CD4-positive, alpha-beta T cell treated with Interferon gamma for 1 hour (primary cell): Measurements from ENCODE around the gene THOC1.

Source experiments
- DNase-seq: peaks from one replicate; pipeline ENCODE4 v3.0.0-alpha.2; 2020

Gene THOC1

DNA sequence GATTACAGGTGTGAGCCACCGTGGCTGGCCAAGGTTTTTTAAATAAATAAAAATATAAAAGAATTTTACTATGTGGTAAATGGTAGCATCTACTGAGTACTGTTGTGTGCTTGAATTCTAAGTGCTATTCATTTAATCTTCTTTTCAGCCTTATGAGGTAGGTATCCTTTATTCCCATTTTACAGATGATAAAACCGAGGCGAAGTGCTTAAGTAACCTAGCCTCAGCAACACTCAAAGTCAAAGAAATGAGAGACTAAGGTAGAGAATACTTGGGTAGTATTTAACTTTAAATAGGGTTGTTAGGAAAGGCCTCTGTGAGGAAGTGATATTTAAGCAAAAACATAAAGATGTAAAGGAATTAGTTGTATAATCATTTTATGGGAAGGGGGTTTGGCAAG is 5.7 kb upstream of the THOC1 start:
- no peak for DNase-seq

DNA sequence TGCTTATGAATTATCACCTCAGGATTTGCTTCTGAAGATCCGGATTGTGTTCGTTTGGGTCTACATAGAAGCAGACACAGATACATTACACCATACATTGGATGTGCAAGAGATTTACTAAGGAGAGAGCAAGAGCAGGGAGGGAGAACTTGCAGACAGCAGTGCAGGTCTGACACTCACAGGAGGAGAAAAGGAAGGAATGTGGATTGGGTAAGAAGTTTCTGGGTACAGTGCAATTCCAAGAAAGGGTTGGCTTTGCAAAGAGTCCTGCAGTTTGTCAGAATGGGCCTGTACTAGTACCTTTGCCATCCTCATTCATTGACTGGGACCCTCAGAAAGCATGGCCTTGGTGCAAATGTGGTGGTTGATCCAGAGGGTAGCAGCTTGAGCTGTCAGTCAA is 4.8 kb upstream of the THOC1 start:
- no peak for DNase-seq

DNA sequence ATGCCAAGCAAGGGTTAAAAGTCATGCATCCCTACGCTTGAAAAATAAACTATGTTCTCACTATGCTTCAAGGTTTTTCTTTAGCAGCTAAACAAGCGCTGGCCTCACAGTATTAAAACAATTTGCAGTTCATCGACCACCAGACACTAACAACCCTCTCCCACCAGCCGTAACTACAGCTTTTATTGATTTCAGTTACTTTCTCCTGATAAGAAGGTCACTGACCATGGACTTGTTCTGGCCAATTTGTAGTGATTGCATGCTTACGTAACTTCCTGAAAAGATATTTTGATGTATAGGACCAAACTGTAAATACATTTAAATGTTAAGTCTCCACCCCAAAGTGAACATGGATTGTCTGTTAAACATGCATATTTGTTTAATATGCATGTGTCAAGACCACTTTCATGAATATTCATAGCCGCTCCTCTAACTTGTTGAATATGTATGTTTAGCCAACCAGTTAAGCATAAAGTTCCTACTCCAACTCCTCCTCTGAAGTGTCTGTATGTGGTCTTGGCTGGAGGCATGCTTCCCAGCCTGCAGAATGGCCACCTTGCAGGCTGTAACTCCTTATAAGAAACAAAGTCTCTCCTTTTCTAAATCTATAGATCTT is 1.7 kb upstream of the THOC1 start:
- DNase-seq, result no peak

DNA sequence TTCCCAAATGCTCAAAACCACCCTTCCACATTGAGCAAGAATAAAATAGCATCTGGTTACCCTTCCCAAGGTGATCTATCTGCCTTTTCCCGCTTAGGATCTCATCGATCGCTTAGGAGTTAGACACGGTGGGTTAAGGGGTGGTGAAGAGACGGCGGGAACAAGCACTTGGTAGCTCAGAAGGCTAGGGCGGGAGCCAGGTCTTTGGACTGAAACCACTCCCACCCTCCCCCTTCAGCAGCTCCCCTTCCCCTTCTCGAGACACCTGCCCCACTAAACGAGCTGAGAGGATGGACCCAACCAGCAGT is 513 bp downstream of the THOC1 start:
- DNase-seq, result no peak

DNA sequence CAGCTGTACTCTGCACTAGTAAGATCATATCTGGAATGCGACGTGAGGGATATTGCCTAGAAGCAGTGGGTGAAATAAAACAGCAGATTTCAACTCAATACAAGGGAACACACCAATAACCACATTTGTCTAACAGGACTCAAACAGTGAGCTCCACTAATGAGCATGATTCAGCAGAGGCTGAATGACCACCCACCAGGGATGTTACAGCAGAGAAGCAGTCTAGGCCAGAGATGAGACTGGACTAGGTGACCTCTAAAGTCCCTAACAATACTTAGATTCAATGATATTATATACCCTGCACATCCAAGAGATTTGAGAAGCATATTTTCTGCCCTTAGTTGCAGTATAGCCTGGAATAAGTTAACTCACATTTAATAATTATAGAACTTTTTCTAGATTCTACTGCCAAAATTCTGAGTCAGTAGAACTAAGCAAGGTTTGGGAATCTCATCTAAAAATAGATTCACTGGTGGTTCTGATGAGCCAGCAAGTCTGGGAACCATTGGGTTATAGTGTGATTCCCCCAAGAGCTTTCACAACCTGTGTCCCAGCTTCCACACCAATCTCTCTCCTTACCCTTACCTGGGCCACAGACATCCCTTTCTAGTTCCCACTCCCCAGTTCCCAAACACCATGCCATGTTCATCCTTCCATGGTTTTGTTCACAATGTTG is 6.3 kb downstream of the THOC1 start:
- no peak for DNase-seq

DNA sequence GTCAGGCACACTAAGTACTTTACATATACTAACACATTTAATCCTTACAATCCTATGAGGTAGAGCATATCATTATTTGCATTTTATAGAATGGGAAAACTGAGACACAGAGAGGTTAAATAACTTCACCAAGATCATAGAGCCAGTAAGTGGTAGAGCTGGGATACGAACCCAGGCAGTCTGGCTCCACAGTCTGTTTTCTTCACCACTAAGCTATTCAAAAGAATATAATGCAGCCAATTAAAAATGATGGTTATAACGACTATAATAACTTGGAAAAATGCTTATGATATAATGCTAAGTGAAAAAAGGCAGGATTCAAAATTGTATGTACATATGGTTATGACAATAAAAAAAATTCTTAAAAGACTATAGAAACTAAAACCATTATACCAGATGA is 7.3 kb downstream of the THOC1 start:
- DNase-seq, result no peak

DNA sequence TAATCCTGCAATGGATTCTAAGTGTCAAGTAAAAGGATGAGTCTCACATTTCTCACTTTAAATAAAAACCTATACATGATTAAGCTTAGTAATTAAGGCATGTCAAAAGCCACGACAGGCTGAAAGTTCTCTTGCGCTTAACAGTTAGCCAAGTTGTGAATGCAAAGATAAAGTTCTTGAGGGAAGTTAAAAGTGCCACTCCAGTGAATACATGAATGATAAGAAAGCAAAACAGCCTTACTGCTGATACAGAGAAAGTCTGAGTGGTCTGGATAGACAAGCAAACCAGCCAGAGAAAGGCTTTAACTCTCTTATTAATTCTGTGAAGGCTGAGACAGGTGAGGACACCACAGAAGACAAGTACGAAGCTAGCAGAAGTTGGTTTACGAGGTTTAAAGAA is 12.7 kb downstream of the THOC1 start:
- no peak for DNase-seq

DNA sequence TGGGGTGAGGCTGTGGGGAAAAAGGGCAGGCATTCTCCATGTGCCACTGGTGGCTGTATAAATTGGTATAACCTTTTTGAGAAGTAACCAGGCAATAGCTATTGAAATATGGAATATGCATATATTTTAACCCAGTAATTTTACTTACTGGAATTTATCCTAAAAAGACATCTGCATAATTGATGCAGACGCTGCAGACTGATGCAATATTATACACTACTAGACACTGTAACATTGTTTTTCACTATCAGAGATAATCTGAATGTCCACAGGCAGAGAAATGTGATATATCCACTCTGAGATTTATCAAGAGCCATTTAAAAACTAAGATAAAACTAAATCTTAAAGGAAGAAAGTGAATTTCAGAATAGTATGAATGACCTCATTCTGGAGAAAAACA is 14.7 kb downstream of the THOC1 start:
- DNase-seq, result no peak

DNA sequence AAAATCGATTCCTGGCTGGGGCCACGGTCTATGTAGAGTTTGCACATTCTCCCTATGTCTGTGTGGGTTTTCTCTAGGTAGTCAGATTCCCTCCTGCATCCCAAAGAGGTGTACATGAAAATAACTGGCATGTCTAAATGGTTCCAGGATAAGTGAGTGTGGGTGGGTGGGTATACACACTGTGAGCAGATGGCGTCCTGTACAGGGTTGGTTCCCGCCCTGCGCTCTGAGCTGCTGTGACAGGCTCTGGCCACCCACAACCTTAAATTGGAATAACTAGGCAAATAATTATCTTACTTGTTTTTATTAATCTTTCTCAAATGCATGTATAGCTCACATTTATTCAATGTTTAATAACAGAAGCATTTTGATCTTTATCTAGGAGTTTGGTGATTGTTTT is 16.3 kb downstream of the THOC1 start:
- DNase-seq, result no peak

DNA sequence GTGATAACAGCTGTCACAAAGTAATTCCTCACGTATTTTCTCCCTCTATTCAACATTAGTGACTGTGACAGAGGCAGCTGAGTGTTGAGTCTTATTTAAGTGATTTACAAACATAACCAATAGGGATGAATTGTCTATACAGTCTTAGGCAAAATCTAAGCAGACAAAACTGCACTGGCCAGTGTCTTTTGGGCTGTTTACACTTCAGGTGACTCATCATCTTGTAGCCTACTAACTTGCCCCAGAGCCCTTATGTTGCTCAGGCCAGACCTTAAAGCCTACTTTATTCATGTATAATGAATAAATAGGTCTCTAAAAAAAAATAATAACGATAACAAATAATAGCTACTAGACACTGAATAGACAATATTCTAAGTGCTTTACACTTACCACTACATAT is 17.2 kb downstream of the THOC1 start:
- DNase-seq, result no peak

DNA sequence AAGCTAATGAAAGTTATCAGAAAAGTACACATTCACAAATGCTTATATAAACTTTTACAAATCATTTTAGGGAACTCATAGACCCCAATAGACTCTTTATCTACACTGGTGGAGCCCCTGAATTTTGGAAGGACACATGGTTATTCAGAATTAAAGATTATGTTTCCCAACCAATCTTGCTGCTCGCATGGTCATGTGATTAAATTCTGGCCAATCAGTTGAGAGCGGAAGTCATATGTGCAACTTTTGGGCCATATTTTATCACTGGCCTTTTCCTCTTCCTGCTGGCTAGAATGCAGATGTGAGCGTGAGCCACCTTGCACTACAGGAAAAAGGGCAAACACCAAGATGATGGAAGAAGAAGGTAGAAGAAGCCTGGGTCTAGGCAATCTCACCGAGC is 19.8 kb downstream of the THOC1 start:
- DNase-seq, result no peak

DNA sequence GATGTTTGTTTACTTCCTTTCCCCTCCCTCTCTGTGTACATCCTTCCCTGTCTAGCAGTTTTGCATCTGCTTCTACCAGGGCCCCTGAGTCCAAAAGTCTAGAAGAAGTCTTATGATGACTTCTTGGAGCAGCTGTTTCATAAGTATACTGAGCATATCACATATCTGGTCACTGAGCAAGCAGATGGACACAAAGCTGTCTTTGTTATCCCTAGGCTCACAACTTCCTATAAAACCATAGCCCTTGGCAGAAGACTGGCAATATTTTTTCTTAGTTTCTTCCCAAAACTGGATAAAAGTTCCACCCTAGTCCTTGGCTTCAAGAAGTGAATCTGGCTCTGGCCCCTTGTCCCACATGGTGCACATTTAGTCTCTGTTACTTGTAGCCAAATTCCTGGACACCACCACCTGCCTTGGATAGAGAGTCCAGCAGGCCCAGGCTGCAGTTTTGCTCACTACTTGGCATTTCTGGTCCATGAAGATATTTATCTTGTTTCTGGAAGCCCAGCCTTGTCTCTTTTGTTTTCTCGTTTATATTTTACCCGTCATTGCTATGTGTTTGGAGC is 22.5 kb downstream of the THOC1 start:
- no peak for DNase-seq

DNA sequence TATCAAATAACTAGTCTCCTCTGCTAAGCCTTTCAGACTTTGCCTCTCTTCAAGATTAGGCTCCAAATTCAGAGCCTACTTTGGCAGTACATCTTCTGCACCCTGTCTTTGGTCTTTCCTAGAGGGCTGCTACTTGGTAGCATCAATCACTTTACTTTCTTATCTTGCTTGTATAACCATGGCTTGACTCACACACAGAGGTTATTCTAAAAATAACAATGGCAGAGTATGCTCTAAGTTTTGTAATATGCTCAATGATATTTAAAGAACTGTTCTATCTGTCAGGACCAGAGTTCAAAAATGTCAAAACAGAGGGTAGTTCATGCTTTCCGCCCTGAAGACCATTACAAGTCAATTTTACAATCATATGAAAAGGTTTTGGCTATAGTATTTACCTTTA is 27.7 kb downstream of the THOC1 start:
- DNase-seq, result no peak

DNA sequence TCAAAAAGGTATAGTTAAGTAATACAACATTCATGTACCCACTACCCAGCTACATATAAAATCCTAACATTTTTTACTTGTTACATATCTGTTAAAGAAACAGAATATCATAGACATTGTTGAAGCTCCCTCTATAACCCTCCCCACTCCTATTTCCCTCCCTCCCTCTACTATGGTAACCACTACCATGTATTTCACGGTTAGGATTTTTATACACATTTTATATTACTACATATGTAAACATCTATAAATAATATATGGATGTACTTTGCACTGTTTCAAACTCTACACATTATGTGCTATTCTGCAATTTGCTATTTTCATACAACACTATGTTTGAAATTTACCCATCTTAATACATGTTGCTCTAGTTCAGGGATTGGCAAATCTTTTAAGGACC is 36.3 kb downstream of the THOC1 start:
- no peak for DNase-seq

DNA sequence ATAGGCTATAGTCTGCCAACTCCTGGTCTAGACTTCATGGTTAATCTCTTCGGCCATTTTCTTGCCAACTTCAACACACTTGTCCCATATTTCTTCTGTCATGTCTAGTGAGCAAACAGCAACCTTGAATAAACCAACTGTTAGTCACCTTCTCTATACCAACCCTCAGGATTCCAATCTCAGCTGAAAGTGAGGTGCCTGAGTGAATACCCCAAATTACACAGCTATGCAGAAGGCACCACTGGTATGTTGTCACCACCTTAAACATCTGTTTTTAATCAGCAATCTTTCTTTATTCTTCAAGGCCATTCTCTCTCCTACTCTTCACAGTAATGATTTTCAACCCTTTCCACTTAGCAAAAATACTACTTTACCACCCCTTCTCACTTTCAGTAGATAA is 39.3 kb downstream of the THOC1 start:
- no peak for DNase-seq

DNA sequence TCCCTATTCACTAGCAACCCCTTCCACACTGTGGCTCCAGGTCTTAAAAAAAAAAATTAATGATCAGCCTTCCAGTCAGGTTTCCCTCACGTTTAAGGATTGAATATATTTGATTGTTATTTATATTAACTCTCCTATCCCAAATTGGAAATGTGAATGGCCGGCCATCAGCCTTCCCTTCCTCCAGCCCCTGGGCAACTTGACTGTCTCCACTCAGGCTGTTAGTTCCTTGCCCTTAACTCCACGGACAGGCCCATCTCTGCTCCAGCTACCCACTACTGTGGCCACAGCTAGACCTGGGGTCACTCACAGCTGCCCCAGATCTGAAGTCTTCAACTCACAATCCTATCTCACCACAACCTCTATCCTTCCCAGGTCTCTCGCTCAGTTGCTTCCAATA is 39.9 kb downstream of the THOC1 start:
- no peak for DNase-seq

DNA sequence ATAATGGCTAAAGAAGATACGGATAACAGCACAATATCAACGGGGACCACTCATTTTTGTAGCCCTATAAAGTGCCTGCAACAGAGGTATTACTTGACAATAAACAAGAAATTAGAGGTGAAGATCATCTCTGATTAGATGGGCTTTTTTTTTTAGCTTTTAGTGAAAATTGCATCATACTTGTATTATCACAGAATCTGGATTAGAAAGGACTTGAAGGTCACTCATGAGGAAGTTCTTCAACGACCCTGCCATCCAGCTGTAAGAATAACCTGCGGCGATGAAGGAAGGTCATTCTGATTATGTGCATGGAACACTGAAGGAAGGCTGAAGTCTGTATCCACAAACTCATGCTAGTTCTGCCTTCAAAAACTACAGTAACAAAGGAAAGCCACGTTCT is 40.5 kb downstream of the THOC1 start:
- no peak for DNase-seq

DNA sequence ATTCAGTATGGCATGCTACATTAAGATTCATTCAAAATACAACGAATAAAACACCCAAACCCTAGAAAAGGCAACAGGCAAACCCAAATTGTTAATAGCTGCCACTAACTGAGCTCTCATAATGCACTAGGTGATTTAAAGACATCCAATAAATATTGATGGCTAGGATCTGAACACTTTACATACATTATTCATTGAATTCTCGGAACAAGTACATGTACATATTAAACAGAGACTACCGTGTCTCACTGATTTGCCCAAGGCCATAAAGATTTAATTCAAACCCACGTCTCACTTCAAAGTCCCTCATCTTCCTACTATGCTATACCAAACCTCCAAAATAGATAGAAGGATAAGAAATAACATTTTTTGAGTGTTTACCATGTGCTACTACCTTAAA is 42.1 kb downstream of the THOC1 start:
- DNase-seq, result no peak

DNA sequence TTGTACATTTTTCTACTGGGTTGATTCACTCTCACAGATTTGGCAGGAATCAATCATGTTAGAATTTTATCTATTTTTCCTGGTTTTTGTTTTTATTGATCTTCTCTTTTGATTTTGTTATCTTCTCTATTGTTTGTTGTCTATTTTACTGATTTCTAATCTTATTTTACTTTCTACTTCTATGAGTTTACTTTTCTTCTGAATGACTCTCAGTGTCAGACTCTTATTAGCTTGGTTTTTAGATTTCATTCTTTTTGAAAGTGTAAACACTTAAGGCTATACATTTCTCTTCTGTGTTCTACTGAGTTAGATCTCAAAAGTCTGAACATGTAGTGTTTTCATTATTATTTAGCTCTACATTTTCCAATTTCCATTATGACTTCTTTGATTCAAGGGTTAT is 47.1 kb downstream of the THOC1 start:
- no peak for DNase-seq

DNA sequence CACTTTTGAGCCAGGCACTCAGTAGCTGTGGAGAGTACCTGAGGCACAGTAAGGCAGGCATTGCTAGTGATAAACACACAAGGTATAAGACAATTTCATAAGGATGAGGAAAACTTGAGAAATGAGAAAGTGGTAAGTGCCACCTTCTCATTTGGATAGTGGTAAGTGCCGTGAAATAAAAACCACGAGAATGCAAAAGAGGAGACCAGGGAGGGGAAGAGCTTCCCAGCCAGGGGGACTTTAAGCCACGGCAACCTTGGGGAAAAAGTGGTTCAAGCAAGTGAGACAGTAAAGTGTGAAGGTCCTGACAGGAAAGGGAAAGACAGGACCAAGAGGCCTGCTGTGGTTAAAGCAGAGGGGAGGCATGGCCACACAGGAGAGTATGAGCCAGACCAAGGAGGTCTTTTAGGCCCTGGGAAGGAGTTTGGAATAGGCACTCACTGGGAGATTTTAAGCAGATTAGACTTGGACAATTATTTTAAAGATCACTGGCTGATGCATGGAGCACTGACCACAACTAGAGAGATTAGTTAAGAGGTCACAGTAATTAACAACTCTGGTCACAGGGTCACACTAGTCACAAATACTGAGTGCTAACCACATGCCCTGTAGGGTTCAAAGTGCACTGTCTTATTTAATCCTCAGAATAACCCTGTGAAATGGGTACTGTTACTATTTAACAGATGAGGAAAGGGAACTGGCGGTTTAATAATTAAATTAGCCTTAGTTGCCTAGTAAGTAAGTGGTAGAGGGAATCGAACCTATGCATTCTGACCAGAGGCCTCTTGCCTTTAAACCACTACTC is 50.1 kb downstream of the THOC1 start:
- DNase-seq, result no peak

DNA sequence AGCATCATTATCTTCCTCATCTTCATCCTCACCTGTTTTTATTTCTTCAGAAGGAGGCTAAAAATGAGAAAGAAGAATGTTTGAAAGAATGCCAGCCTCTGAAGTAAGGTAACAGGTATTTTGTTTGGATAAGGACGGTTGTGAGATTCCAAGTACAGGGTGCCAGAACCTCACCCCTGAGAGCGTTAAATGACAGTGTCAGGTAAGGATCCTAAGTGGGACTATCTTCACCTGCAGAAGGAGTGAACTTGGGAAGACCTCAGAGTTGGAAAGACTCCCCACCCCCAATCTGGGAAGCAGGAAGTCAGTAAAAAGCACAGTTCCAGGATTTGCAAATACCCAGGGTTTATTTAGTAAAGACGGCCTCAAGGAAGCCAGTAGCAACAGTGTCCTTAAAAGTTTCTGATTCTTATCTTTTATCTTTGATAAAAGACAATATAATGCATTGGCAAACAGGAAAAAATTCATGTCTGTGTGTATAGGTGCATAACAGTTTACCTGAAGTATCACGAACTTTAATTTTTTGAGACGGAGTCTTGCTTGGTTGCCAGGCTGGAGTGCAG is 52.3 kb downstream of the THOC1 start:
- DNase-seq, result no peak

DNA sequence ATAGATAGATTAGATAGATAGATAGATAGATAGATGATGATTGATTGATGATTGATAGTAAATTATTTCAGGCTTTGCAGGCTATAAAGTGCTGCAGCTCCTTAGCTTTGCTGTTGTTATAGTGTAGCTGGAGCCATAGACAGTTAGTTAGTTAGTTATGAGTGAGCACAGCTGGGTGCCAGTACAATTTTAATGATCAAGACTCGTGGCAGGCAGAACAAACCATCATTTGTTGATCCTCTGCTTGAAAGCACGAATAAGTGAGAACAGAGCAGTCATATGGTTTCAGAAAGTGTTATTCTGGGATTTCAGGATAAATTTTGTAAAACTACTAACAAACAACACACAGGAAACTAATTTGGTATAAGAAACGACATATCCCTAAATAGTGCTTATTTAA is 53.9 kb downstream of the THOC1 start:
- DNase-seq, result no peak

DNA sequence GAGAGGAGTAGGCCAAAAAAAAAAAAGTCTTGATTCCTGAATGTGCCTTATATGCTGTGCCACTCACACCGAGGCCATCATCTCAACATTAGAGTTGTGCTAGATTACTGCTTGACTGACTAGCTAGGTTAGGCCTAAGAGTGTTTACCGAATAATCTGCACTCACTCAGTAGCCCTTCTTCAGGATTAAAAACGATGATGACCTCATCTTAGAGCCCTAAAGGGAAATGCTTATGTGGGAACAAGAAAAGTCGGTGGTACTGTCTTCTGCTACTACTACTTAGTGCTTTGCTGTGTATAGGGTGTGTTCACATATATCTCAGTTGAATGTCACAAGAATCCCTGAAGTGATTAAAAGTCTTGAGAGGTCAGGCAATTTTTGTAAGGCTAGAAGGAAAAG is 54.3 kb downstream of the THOC1 start:
- DNase-seq, result no peak

DNA sequence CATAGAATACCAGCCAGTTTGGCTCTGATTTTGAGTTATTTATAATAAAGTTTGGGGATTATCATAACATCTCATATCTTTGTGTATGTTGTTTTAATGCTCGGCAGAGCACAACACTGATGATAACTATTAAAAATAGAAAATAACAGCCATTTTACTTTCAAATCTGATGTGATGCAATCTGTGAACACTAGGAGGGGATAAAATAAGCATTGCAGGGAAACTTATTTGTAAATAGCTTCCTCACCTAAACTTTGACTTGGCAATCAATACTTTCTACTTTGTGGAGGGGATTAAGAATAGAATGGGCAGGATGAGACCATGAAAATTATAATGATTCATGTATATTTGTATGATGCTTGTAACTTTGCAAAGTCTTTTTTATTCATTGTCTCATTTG is 55.1 kb downstream of the THOC1 start:
- no peak for DNase-seq
